GM06990 (cell line): ENCODE results near the gene MYORG.

Experiments used
- DNase-seq: peaks from one replicate; pipeline ENCODE4 v3.0.0-alpha.2; 2011; ENCODE audit not compliant: insufficient read length; ENCODE audit errors: extremely low read depth
- H3K27me3 ChIP-seq: replicated peaks from 2 replicates; pipeline ENCODE4 v1.6.0; 2011; ENCODE audit warnings: low read length; ENCODE audit not compliant: control insufficient read depth, insufficient read depth
- H3K36me3 ChIP-seq: 2 replicates; pipeline ENCODE4 v1.5.1; 2011; ENCODE audit warnings: low read length; ENCODE audit not compliant: control insufficient read depth, insufficient read depth
- H3K4me3 ChIP-seq: replicated peaks from 2 replicates; pipeline ENCODE4 v1.5.1; 2011; ENCODE audit warnings: low read depth, mild to moderate bottlenecking, control low read depth, low read length
- CTCF ChIP-seq: IDR thresholded peaks from 2 replicates; pipeline ENCODE4 v1.5.1; 2011; ENCODE audit warnings: low read length, control low read depth, mild to moderate bottlenecking, inconsistent platforms; ENCODE audit not compliant: insufficient read depth, poor library complexity, severe bottlenecking

The MYORG gene

GRCh38 chr9:34326690-34327089 lies 50.0 kb downstream of the MYORG start:
- H3K27me3 ChIP-seq = no peaks in the 10 kb centered on the region
- H3K4me3 ChIP-seq = no peak overlapping the region
- TF ChIP-seq CTCF = no peak
- H3K36me3 ChIP-seq = no peaks in the 10 kb centered on the region
- no peak for DNase-seq

GRCh38 chr9:34322899-34323591 lies 53.7 kb downstream of the MYORG start:
- no peak for TF ChIP-seq CTCF
- H3K4me3 ChIP-seq = no peak overlapping the region
- no peaks in the 10 kb centered on the region; the same call in 1 of the 2 replicates for H3K36me3 ChIP-seq
- no peak for DNase-seq
- H3K27me3 ChIP-seq = no peaks in the 10 kb centered on the region

GRCh38 chr9:34321451-34321850 lies 55.2 kb downstream of the MYORG start:
- no peaks in the 10 kb centered on the region; the same call in 1 of the 2 replicates for H3K36me3 ChIP-seq
- H3K27me3 ChIP-seq = no peaks in the 10 kb centered on the region
- no peak overlapping the region for H3K4me3 ChIP-seq
- DNase-seq = no peak
- no peak for TF ChIP-seq CTCF

GRCh38 chr9:34318163-34318790 lies 58.4 kb downstream of the MYORG start:
- no peaks in the 10 kb centered on the region; the same call in 1 of the 2 replicates for H3K36me3 ChIP-seq
- peak; percentile 5 for DNase-seq
- no peaks in the 10 kb centered on the region for H3K27me3 ChIP-seq
- TF ChIP-seq CTCF = no peak
- no peak overlapping the region for H3K4me3 ChIP-seq

- H3K36me3 ChIP-seq = no peaks in the 10 kb centered on the region; the same call in 1 of the 2 replicates
- TF ChIP-seq CTCF = no peak
- DNase-seq = no peak
- no peak overlapping the region for H3K4me3 ChIP-seq
- H3K27me3 ChIP-seq = no peaks in the 10 kb centered on the region
Observed at GRCh38 chr9:34317436-34317835, 59.3 kb downstream of the MYORG start.
